Measurements from ENCODE around the gene SULF2. TPM values are rescaled to one million over a fixed set of nuclear protein-coding genes. Genes with fewer than 3 reads are reported as not detected.

SULF2 gene
- total and polyA plus RNA-seq, 9 of the 15 experiments (the other 6 are each of a cell fraction or from before 2014, with no cell fraction given) = 0.33 TPM; not detected in 8

DNA sequence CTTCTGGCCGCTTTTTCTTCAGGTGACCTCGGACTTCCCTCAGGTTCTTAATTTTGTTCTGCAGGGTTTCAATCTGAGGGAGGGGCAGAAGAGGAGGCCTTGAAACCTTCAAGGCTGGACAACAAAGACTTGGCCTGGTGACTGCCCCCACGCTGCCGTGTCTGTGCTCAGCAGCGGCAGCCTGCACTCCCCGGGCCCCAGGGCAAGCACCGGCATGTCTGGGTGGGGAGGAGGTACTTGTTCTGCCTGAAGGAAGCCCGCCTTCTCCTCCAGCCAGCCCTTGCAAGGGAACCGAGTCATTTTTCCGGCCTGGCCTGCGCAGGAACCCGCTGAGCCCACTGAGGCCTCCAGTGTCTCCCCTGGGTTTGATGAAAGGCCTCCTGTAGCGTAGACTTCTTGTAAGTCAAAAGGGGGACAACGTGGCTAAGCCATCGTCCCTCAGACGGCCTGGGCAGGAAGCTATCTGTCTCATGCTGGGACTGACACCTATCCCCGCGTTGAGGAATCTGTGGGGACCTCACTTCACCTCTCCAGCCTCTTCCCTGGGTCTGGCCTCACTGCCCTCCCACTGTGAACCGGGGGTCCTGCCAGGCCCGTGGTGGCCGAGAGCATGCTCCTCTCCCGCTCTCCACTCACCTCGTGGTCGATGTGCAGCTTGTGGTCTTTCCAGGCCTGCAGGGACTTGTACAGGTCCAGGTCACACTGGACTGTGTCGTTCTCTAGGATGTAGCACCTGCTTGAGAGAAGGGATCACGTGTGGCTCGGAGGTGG lies 119.9 kb downstream of the SULF2 start:
- Histone ChIP-seq H4K20me1 (replicated peaks; ENCODE audit: control insufficient read depth, insufficient read depth, low read length) (peaks cover 24% of the 10 kb centered on the region), H3K9ac (ENCODE audit: insufficient read depth in 1 of 2, low read depth in 2 of 2, low read length in 2 of 2) (no peak overlapping the region; a peak in 1 of 4 replicates), H3K27ac (ENCODE audit: extremely low read depth, low read depth, low read length) (no peak overlapping the region), H3K36me3 (ENCODE audit: control insufficient read depth, insufficient read depth, low read length) (no peaks in the 10 kb centered on the region), H2AFZ (ENCODE audit: low read depth, low read length) (no peak overlapping the region), H3K27me3 (ENCODE audit: control insufficient read depth in 2 of 2, insufficient read depth in 2 of 2, low read length in 2 of 2) (peaks cover 54 to 58% of the 10 kb centered on the region in 2 experiments), H3K4me1 (replicated peaks in 1 of 2; ENCODE audit: control insufficient read depth in 2 of 2, insufficient read depth in 2 of 2, low read length in 2 of 2) (peaks cover 0 to 11% of the 10 kb centered on the region in 2 experiments; a peak in 2 of 5 replicates), H3K9me3 (replicated peaks; ENCODE audit: control insufficient read depth, insufficient read depth, low read depth, low read length) (no peaks in the 10 kb centered on the region), H3K4me2 (ENCODE audit: insufficient read depth, low read length) (no peak overlapping the region), H3K79me2 (ENCODE audit: control insufficient read depth, insufficient read depth, low read length) (no peaks in the 10 kb centered on the region), H3K4me3 (no peak overlapping the region), H3K9me1 (ENCODE audit: control insufficient read depth, insufficient read depth, low read length) (no peaks in the 10 kb centered on the region)
- FAIRE-seq (no peak), ATAC-seq (0 out of 3 replicates have a peak, but pooled peaks have one; percentile 6), DNase-seq (ENCODE audit: extremely low read depth in 1 of 4, low spot score in 3 of 4) (no peak)
- in situ Hi-C loops (cut with MboI) = no loop called here
- 26% methylated on average over 24 of the region's 27 CpGs for WGBS (ENCODE audit: insufficient coverage, low coverage, missing lambda C conversion rate)
- no TSS peak for BruUV-seq (replicated peaks)
- ChIA-PET CTCF (ENCODE audit: low intra/inter-chr PET ratio) (interaction anchor here (1.4 kb wide), 1 partner anchor 13 kb away, joined by 4 read pairs; no protein-coding TSS in a partner anchor), POLR2A (interaction anchor here (0.6 kb wide), 1 partner anchor 24 kb away, joined by 3 read pairs; no protein-coding TSS in a partner anchor)
- intact Hi-C loops (cut with micrococcal nuclease) = no loop called here
- TF ChIP-seq SP2 (IDR thresholded peaks at IDR 0.05; ENCODE audit: extremely low read depth, low read depth, low read length, poor library complexity, severe bottlenecking) (no peak), RBM15 (IDR thresholded peaks at IDR 0.05; ENCODE audit: insufficient read depth, low read length) (no peak), ILF3 (IDR thresholded peaks at IDR 0.05; ENCODE audit: borderline replicate concordance) (no peak), NFIC (IDR thresholded peaks at IDR 0.05) (no peak), RBM25 (IDR thresholded peaks at IDR 0.05; ENCODE audit: low read depth, low read length, severe bottlenecking) (no peak), HLTF (IDR thresholded peaks at IDR 0.05) (no peak)
- TF ChIP-seq, protein P1, sequence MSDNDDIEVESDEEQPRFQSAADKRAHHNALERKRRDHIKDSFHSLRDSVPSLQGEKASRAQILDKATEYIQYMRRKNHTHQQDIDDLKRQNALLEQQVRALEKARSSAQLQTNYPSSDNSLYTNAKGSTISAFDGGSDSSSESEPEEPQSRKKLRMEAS (CRISPR knock-in tag; IDR thresholded peaks at IDR 0.05) = peak; percentile 52
- TF ChIP-seq, protein P2, sequence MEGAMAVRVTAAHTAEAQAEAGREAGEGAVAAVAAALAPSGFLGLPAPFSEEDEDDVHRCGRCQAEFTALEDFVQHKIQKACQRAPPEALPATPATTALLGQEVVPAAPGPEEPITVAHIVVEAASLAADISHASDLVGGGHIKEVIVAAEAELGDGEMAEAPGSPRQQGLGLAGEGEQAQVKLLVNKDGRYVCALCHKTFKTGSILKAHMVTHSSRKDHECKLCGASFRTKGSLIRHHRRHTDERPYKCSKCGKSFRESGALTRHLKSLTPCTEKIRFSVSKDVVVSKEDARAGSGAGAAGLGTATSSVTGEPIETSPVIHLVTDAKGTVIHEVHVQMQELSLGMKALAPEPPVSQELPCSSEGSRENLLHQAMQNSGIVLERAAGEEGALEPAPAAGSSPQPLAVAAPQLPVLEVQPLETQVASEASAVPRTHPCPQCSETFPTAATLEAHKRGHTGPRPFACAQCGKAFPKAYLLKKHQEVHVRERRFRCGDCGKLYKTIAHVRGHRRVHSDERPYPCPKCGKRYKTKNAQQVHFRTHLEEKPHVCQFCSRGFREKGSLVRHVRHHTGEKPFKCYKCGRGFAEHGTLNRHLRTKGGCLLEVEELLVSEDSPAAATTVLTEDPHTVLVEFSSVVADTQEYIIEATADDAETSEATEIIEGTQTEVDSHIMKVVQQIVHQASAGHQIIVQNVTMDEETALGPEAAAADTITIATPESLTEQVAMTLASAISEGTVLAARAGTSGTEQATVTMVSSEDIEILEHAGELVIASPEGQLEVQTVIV (CRISPR knock-in tag; IDR thresholded peaks at IDR 0.05; ENCODE audit: borderline replicate concordance) = no peak
- TF ChIP-seq, protein P3, sequence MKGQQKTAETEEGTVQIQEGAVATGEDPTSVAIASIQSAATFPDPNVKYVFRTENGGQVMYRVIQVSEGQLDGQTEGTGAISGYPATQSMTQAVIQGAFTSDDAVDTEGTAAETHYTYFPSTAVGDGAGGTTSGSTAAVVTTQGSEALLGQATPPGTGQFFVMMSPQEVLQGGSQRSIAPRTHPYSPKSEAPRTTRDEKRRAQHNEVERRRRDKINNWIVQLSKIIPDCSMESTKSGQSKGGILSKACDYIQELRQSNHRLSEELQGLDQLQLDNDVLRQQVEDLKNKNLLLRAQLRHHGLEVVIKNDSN (CRISPR knock-in tag; IDR thresholded peaks at IDR 0.05) = peak; percentile 34; the same call in 1 of the 2 replicates
- TF ChIP-seq, protein P4, sequence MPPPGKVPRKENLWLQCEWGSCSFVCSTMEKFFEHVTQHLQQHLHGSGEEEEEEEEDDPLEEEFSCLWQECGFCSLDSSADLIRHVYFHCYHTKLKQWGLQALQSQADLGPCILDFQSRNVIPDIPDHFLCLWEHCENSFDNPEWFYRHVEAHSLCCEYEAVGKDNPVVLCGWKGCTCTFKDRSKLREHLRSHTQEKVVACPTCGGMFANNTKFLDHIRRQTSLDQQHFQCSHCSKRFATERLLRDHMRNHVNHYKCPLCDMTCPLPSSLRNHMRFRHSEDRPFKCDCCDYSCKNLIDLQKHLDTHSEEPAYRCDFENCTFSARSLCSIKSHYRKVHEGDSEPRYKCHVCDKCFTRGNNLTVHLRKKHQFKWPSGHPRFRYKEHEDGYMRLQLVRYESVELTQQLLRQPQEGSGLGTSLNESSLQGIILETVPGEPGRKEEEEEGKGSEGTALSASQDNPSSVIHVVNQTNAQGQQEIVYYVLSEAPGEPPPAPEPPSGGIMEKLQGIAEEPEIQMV (tag; conservative IDR thresholded peaks at IDR 0.05; ENCODE audit: low read depth) = no peak
- TF ChIP-seq, protein P5, sequence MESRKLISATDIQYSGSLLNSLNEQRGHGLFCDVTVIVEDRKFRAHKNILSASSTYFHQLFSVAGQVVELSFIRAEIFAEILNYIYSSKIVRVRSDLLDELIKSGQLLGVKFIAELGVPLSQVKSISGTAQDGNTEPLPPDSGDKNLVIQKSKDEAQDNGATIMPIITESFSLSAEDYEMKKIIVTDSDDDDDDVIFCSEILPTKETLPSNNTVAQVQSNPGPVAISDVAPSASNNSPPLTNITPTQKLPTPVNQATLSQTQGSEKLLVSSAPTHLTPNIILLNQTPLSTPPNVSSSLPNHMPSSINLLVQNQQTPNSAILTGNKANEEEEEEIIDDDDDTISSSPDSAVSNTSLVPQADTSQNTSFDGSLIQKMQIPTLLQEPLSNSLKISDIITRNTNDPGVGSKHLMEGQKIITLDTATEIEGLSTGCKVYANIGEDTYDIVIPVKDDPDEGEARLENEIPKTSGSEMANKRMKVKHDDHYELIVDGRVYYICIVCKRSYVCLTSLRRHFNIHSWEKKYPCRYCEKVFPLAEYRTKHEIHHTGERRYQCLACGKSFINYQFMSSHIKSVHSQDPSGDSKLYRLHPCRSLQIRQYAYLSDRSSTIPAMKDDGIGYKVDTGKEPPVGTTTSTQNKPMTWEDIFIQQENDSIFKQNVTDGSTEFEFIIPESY (CRISPR knock-in tag; IDR thresholded peaks at IDR 0.05) = no peak
